Stimulated activated naive CD8-positive, alpha-beta T cell treated with anti-CD3 and anti-CD28 coated beads, Interleukin-15, Interleukin-2, amounts not matched to agents 100 ng/mL and 50 ng/mL, for 24 hours (primary cell): ENCODE data around the gene ENGASE.

Source experiments
- H3K27ac Mint-ChIP-seq: one replicate; pipeline ENCODE4 v1.8.0; 2021; ENCODE audit warnings: mild to moderate bottlenecking, mixed read lengths
- H3K27me3 Mint-ChIP-seq: one replicate; pipeline ENCODE4 v1.8.0; 2021; ENCODE audit warnings: mixed read lengths
- H3K36me3 Mint-ChIP-seq: one replicate; pipeline ENCODE4 v1.8.0; 2021; ENCODE audit warnings: low read depth, mixed read lengths
- H3K4me1 Mint-ChIP-seq: one replicate; pipeline ENCODE4 v1.8.0; 2021; ENCODE audit warnings: low read depth, mixed read lengths
- H3K4me3 Mint-ChIP-seq: one replicate; pipeline ENCODE4 v1.8.0; 2021; ENCODE audit warnings: mild to moderate bottlenecking, mixed read lengths
- H3K9me3 Mint-ChIP-seq: one replicate; pipeline ENCODE4 v1.8.0; 2021; ENCODE audit warnings: mixed read lengths

The ENGASE gene

DNA sequence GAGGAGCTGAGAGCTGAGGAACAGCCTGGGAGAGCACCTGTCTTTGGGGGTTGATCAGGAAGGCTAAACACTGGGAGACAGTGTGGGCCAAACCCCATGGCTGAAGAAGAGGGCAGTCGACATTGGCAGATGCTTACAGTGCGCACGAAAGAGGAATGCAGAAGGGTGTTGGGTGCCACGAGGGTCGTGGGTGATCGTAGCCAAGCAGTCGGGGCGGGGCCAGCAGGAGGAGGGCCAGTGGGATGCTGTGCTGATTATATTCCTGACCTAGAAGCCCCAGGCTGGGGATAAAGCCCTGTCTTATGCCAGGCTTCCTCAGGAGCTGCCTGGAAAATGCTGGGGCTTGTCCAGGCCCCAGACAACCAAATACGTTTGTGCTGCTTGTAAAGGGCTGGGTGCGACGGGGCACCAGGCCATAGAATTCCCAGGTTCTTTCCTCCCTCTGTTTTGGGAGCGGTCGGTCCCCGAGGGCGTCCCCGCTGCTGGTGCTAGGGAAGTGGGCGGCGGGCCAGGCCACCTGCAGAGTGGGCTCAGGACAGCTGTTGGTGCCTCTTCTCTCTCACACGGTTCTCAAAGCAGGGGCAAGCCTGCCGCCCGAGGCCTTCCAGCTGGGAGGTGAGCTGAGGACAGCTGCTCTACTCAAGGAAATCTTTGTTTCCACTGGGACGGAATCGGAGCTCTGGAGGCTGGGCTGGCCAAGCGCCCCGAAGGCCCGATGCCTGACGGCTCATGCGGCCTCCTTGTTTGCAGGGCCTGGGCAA, 40.7 kb upstream of the ENGASE start:
- H3K27ac Mint-ChIP-seq = no peak overlapping the region
- peaks cover 8% of the 10 kb centered on the region for H3K27me3 Mint-ChIP-seq
- H3K4me3 Mint-ChIP-seq = no peak overlapping the region
- H3K9me3 Mint-ChIP-seq = no peaks in the 10 kb centered on the region
- H3K4me1 Mint-ChIP-seq = peaks cover 7% of the 10 kb centered on the region
- H3K36me3 Mint-ChIP-seq = no peaks in the 10 kb centered on the region

- Mint-ChIP-seq H3K36me3 (no peaks in the 10 kb centered on the region), H3K4me1 (peaks cover 9% of the 10 kb centered on the region), H3K4me3 (no peak overlapping the region), H3K27me3 (peaks cover 6% of the 10 kb centered on the region), H3K9me3 (no peaks in the 10 kb centered on the region), H3K27ac (no peak overlapping the region)
These were observed 39.6 kb upstream of the ENGASE start for GRCh38 chr17:79034931-79035485.

- H3K4me3 Mint-ChIP-seq = no peak overlapping the region
- H3K27me3 Mint-ChIP-seq = peaks cover 4% of the 10 kb centered on the region
- H3K9me3 Mint-ChIP-seq = no peaks in the 10 kb centered on the region
- H3K36me3 Mint-ChIP-seq = no peaks in the 10 kb centered on the region
- no peak overlapping the region for H3K27ac Mint-ChIP-seq
- peaks cover 9% of the 10 kb centered on the region for H3K4me1 Mint-ChIP-seq
These were observed 38.9 kb upstream of the ENGASE start for GRCh38 chr17:79035686-79036085.

DNA sequence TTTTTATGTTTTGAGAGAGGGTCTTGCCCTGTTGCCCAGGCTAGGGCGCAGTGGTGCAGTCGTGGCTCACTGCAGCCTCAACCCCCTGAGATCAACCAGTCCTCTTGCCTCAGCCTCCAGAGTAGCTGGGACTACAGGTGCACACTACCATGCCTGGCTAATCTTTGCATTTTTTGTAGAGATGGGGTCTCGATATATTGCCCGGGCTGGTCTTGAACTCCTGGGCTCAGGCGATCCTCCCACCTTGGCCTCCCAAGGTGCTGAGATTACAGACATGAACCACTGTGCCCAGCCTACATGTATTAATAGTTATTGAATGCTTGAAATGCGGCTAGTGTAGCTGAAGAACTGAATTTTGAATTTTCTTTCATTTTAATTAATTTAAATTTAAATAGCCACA, 38.4 kb upstream of the ENGASE start:
- no peaks in the 10 kb centered on the region for H3K36me3 Mint-ChIP-seq
- H3K9me3 Mint-ChIP-seq = no peaks in the 10 kb centered on the region
- no peak overlapping the region for H3K4me3 Mint-ChIP-seq
- peaks cover 4% of the 10 kb centered on the region for H3K27me3 Mint-ChIP-seq
- peaks cover 9% of the 10 kb centered on the region for H3K4me1 Mint-ChIP-seq
- H3K27ac Mint-ChIP-seq = no peak overlapping the region

DNA sequence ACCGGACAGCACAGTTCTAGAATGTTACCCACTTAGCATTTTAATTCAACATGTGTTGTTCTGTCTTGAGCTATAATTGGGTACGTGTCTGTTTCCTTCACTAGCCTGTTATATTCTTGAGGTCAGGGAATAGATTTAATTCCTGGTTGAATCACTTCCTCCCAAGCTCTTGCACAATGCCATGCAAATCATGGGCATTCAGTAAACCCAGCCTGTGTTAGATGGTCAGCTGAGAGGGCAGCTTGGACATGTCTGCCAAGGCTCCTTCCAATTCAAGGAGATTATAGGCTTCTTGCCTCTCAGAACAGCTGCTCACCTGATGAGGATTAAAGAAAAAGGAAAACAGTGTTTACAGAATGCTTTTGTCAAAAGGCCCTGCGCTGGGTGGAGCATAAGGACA, 38.0 kb upstream of the ENGASE start:
- H3K27ac Mint-ChIP-seq = no peak overlapping the region
- no peaks in the 10 kb centered on the region for H3K9me3 Mint-ChIP-seq
- H3K4me3 Mint-ChIP-seq = no peak overlapping the region
- H3K4me1 Mint-ChIP-seq = peaks cover 9% of the 10 kb centered on the region
- peaks cover 2% of the 10 kb centered on the region for H3K27me3 Mint-ChIP-seq
- no peaks in the 10 kb centered on the region for H3K36me3 Mint-ChIP-seq

DNA sequence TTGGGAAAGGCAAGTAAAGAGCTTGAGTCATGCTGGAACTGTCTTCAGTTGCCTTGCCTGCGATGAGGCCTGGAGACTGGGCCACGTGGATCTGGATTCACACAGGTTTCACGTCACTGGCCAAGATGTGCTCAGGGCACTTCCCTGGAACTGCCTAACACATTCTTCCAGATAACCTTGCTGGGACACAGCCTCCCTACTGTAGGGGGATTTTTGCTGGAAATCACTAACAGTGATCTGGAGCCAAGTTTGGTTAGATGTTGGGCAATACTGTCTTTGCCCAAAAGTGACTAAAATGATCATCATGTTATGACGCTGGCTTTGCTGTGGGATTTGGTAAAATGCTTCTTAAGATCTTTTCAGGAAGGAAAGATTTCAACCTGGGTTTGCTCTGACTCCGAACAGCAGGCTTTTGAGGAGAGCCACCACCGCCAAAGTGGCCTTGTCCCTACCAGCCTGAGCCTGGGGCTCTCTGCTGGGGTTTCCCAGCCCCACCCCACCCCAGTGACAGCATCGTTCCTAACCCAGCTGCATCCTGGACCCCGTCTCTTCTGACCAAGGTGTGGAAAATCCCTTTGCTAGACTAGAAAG, 36.0 kb upstream of the ENGASE start:
- Mint-ChIP-seq H3K27ac (no peak overlapping the region), H3K36me3 (no peaks in the 10 kb centered on the region), H3K9me3 (no peaks in the 10 kb centered on the region), H3K4me1 (peaks cover 9% of the 10 kb centered on the region), H3K4me3 (no peak overlapping the region), H3K27me3 (no peaks in the 10 kb centered on the region)

DNA sequence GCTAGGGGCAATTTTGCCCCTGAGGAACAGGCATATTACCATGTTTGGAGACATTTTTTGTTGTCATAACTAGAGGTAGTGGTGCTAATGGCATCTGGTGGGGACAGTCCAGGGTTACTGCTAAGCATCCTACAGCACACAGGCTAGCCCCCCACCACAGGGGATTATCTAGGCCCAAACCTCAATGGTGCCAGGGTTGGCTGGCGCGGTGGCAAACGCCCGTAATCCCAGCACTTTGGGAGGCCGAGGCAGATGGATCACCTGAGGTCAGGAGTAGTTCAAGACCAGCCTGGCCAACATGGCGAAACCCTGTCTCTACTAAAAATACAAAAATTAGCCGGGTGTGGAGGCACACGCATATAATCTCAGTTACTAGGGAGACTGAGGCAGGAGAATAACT, 35.5 kb upstream of the ENGASE start:
- peaks cover 9% of the 10 kb centered on the region for H3K4me1 Mint-ChIP-seq
- H3K27me3 Mint-ChIP-seq = no peaks in the 10 kb centered on the region
- H3K9me3 Mint-ChIP-seq = no peaks in the 10 kb centered on the region
- H3K36me3 Mint-ChIP-seq = no peaks in the 10 kb centered on the region
- H3K27ac Mint-ChIP-seq = no peak overlapping the region
- H3K4me3 Mint-ChIP-seq = no peak overlapping the region

DNA sequence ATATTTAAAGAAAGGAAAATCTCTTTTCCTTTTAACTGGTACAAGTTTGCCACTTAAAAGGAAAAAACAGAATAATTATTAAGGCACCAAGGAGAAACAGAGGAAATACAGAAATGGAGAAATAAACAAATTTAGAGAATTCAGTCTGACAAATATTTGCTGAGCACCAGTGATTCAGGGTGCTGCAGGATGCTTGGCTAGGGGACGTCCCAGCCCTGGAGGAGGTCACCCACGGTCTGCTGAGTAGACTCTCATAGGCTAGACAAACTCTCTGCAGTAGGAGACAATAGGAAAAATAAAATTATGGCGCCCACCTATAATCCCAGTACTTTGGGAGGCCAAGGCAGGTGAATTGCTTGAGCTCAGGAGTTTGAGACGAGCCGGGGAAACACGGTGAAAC, 34.7 kb upstream of the ENGASE start:
- peaks cover 9% of the 10 kb centered on the region for H3K4me1 Mint-ChIP-seq
- no peaks in the 10 kb centered on the region for H3K36me3 Mint-ChIP-seq

GRCh38 chr17:79041041-79041570, 33.5 kb upstream of the ENGASE start:
- Mint-ChIP-seq H3K4me1 (peaks cover 9% of the 10 kb centered on the region), H3K36me3 (no peaks in the 10 kb centered on the region), H3K9me3 (no peaks in the 10 kb centered on the region), H3K27ac (no peak overlapping the region), H3K27me3 (peaks cover 8% of the 10 kb centered on the region), H3K4me3 (no peak overlapping the region)

More for the DNA sequence above, 34.7 kb upstream of the ENGASE start:
- Mint-ChIP-seq H3K4me3 (no peak overlapping the region), H3K9me3 (no peaks in the 10 kb centered on the region), H3K27me3 (peaks cover 3% of the 10 kb centered on the region), H3K27ac (no peak overlapping the region)

- no peaks in the 10 kb centered on the region for H3K9me3 Mint-ChIP-seq
- H3K4me3 Mint-ChIP-seq = no peak overlapping the region
- peaks cover 9% of the 10 kb centered on the region for H3K4me1 Mint-ChIP-seq
- no peaks in the 10 kb centered on the region for H3K36me3 Mint-ChIP-seq
- peaks cover 8% of the 10 kb centered on the region for H3K27me3 Mint-ChIP-seq
- no peak overlapping the region for H3K27ac Mint-ChIP-seq
These were observed 32.8 kb upstream of the ENGASE start for GRCh38 chr17:79041723-79042420.

DNA sequence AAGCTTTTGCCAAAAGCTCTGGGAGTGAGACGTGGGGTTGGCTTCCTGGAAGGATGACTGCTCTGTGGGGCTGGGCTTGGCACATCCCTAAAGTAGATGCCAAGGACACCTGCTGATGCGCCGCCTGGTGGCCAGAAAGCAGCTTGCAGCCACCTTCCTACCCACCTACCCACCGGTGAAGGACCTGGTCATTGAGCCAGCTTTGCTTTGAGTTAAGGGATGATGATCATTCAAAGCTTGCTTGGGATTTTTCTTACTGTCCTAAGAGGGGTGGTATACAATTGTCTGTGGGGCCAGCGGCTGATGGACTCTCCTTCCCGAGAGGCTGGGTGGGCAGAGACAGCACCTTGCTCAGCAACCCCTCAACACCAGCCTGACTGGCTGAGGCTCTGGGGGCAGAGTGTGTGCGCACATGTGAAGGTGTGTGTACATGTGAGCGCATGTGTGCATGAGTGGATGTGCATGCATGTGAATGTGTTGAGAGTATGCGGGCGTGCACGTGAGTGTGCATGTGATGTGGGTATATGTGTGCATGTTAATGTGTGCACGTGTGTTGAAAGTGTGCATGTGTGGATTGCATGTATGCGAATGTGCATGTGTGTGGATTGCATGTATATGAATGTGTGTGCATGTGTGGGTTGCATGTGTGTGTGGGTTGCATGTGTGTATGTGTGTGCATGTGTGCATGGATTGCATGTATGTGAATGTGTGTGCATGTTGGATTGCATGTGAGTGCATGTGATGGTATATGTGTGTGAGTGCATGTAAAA, 32.0 kb upstream of the ENGASE start:
- H3K9me3 Mint-ChIP-seq = no peaks in the 10 kb centered on the region
- no peak overlapping the region for H3K27ac Mint-ChIP-seq
- peaks cover 8% of the 10 kb centered on the region for H3K27me3 Mint-ChIP-seq
- peaks cover 9% of the 10 kb centered on the region for H3K4me1 Mint-ChIP-seq
- H3K4me3 Mint-ChIP-seq = no peak overlapping the region
- no peaks in the 10 kb centered on the region for H3K36me3 Mint-ChIP-seq

DNA sequence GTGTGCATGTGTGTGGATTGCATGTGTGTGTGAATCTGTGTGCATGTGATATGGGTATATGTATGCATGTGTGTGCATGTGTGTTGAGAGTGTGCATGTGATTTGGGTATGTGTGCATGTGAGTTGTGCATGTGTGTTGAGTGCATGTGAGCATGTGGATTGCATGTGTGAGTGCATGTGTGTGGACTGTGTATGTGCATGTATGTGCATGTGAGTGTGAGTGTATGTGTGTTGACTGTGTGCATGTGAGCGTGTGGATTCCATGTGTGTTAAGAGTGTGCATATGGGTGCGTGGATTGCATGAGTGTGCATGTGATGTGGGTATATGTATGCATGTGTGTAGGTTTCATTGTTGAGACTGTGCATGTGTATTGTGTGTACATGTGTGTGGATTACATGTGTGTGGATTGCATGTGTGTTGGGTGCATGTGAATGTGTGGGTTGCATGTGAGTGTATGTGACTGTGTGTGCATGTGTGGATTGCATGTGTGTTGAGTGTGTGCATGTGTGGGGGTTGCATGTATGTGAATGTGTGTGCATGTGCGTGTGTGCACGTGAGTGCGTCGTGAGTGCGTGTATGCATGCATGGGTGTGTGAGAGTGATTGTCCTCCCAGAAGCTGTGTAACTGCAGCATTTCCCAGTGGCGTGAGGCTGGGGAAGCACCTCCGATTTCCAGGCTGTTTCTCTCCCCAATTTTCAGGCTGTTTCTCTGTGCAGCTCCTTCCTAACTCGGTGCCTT, 31.3 kb upstream of the ENGASE start:
- no peak overlapping the region for H3K27ac Mint-ChIP-seq
- H3K4me3 Mint-ChIP-seq = no peak overlapping the region
- H3K9me3 Mint-ChIP-seq = no peaks in the 10 kb centered on the region
- peaks cover 8% of the 10 kb centered on the region for H3K27me3 Mint-ChIP-seq
- H3K4me1 Mint-ChIP-seq = peaks cover 6% of the 10 kb centered on the region
- H3K36me3 Mint-ChIP-seq = no peaks in the 10 kb centered on the region

- Mint-ChIP-seq H3K27ac (no peak overlapping the region), H3K9me3 (no peaks in the 10 kb centered on the region), H3K4me1 (peaks cover 2% of the 10 kb centered on the region), H3K27me3 (peaks cover 8% of the 10 kb centered on the region), H3K4me3 (no peak overlapping the region), H3K36me3 (no peaks in the 10 kb centered on the region)
These were observed 30.7 kb upstream of the ENGASE start for GRCh38 chr17:79043931-79044320.

GRCh38 chr17:79044462-79044861, 30.2 kb upstream of the ENGASE start:
- Mint-ChIP-seq H3K4me1 (no peaks in the 10 kb centered on the region), H3K36me3 (no peaks in the 10 kb centered on the region), H3K27ac (no peak overlapping the region), H3K9me3 (no peaks in the 10 kb centered on the region), H3K27me3 (peaks cover 8% of the 10 kb centered on the region), H3K4me3 (no peak overlapping the region)
